ENCODE measurements around the gene FBLN1. TPM values are rescaled to one million over a fixed set of nuclear protein-coding genes. Genes with fewer than 3 reads are reported as not detected.
"Not testable (repeated sequence)": the region's sequence is repeated elsewhere in the genome, so short reads cannot be mapped to it uniquely, and the experiment has no call there.

The FBLN1 gene
- total RNA-seq, 1 donor from 2014 or later, result not detected

GRCh38 chr22:45602004-45602733 is 99.5 kb downstream of the FBLN1 start:
- Mint-ChIP-seq H3K4me3 (no peak overlapping the region), H3K4me1 (peaks cover 8% of the 10 kb centered on the region), H3K27ac (no peak overlapping the region), H3K27me3 (peaks cover 7% of the 10 kb centered on the region), H3K36me3 (ENCODE audit: low read depth) (no peaks in the 10 kb centered on the region), H3K9me3 (no peaks in the 10 kb centered on the region)
- intact Hi-C loops (cut with micrococcal nuclease), result no loop called here
- CTCF ChIA-PET, result no interaction called here
- DNase-seq (no peak), ATAC-seq (ENCODE audit: low read depth) (no peak)
- no peak for TF ChIP-seq CTCF (IDR thresholded peaks at IDR 0.05)
- POLR2A ChIA-PET, result no interaction called here

DNA sequence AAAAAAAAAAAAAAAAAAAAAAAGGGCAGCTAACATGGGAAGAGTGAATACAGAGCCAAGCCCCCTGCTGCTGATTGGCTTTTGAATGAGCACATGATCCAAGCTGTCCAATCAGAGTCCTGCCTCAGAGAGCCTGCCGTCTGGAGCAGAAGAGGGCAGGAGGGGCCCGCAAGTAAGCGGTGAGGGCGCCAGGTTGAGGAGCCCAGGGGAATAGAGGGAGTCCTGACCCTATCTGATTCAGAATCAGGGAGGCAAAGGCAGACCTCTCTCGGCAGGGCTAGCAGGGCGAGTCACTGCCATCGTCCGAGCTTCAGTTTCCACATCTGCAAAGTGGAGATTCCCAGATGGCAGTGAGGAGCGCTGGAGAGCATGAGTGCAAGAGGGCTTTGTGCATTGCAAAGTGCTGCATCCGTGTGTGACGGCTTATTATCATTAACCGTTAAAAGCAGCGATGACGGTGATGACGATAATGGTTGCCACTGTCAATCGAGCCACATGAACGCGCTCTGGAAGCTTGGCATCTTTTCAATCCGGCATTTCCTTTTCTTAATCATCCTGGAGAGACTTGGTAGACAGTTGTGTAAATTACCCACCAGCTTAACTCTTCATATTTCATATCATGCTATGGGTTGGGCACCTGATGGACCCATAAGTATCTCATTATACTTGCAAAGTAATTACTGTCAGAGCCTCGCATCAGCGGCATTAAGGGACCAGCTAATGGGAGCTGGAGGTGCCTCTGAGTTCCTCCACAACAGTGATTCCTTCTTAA is 100.3 kb downstream of the FBLN1 start:
- CTCF ChIA-PET, result no interaction called here
- Mint-ChIP-seq H3K9me3 (no peaks in the 10 kb centered on the region), H3K4me3 (no peak overlapping the region), H3K4me1 (peaks cover 8% of the 10 kb centered on the region), H3K27ac (no peak overlapping the region), H3K27me3 (peaks cover 7% of the 10 kb centered on the region), H3K36me3 (ENCODE audit: low read depth) (no peaks in the 10 kb centered on the region)
- intact Hi-C loops (cut with micrococcal nuclease), result no loop called here
- POLR2A ChIA-PET, result no interaction called here
- no peak for TF ChIP-seq CTCF (IDR thresholded peaks at IDR 0.05)
- ATAC-seq (ENCODE audit: low read depth), result no peak
- no peak for DNase-seq

GRCh38 chr22:45603619-45604018 is 100.9 kb downstream of the FBLN1 start:
- POLR2A ChIA-PET, result no interaction called here
- Mint-ChIP-seq H3K27ac (no peak overlapping the region), H3K9me3 (no peaks in the 10 kb centered on the region), H3K4me3 (no peak overlapping the region), H3K4me1 (peaks cover 8% of the 10 kb centered on the region), H3K27me3 (peaks cover 7% of the 10 kb centered on the region), H3K36me3 (ENCODE audit: low read depth) (no peaks in the 10 kb centered on the region)
- TF ChIP-seq CTCF (IDR thresholded peaks at IDR 0.05), result no peak
- DNase-seq (no peak), ATAC-seq (ENCODE audit: low read depth) (peak; percentile 69)
- intact Hi-C loops (cut with micrococcal nuclease), result no loop called here
- CTCF ChIA-PET, result no interaction called here

GRCh38 chr22:45608045-45608444 is 105.4 kb downstream of the FBLN1 start:
- POLR2A ChIA-PET; DNase-seq; H3K27ac Mint-ChIP-seq; H3K4me3 Mint-ChIP-seq; H3K36me3 Mint-ChIP-seq (ENCODE audit: low read depth); H3K4me1 Mint-ChIP-seq; CTCF ChIA-PET; intact Hi-C loops (cut with micrococcal nuclease); ATAC-seq (ENCODE audit: low read depth); H3K9me3 Mint-ChIP-seq: not testable (repeated sequence)
- H3K27me3 Mint-ChIP-seq, result peaks cover 11% of the 10 kb centered on the region

DNA sequence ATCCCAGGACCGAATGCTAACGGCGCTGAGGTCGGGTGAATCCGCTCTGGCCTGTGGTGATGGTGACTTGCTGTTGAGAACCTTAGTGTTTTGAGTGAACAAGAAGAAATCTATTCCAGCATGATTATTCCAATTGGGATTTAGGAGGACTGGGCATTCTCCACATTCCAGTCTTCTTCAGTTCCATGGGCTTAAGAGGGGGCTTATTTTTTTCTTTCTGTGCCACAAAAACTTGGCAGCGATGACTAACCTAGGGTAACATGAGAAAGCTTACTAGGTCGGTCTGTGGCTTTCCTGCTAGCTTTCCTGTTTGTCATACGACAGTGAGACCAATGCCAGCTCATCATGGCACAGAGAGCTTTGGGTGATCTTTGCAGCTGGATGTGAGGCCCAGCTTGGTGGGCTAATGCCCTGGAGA is 106.1 kb downstream of the FBLN1 start:
- ChIA-PET POLR2A (no interaction called here), CTCF (no interaction called here)
- ATAC-seq (ENCODE audit: low read depth) (no peak), DNase-seq (no peak)
- intact Hi-C loops (cut with micrococcal nuclease), result no loop called here
- Mint-ChIP-seq H3K4me1 (peaks cover 1% of the 10 kb centered on the region), H3K4me3 (no peak overlapping the region), H3K9me3 (no peaks in the 10 kb centered on the region), H3K36me3 (ENCODE audit: low read depth) (no peaks in the 10 kb centered on the region), H3K27me3 (peaks cover 11% of the 10 kb centered on the region), H3K27ac (no peak overlapping the region)
- no peak for TF ChIP-seq CTCF (IDR thresholded peaks at IDR 0.05)

Data from activated B cell treated with CpG ODN at 0.5 μM for 24 hours (primary cell).